COR-L47 (cell line): ENCODE measurements around the gene TMEM169.
"Not testable (repeated sequence)": the region's sequence is repeated elsewhere in the genome, so short reads cannot be mapped to it uniquely, and the experiment has no call there.

Experiments
- DNase-seq: peaks from one replicate; lab custom pipeline; 2025; lab: John Stamatoyannopoulos, UW

The TMEM169 gene

DNA sequence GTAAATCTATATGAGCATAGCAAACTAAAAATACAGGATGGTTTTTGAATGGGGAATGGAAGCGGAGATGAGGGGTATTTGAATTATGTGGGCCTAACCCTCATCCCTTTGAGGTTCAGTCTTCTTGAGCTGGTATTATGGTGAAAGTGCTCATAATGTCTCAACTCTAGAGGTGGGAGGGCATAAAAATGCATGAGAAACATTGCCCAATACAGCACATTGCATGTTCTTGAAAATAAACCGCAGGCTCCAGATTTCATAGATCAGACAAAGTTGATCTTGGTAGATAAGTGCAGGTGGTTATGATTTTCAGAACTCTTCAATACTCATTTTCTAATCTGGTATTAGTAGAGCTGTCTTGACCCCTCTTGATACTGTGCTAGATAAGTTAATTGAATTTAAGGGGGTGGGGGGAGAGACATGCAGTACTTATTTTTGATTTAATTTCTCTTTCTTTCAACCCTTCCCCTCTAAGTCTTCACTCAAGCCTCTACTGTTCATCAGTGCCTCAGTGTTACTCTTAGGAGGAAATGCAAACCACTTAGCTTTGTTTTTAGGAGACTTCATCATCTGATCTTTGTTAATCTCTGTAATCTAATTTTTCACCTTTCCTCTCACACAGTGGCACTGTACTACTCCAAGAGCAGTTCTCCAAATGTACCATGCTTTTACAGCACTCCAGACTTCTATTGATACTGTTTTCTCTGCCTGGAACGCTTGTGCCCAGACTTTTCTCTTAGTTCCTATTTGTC, 49.6 kb downstream of the TMEM169 start:
- DNase-seq = no peak

DNA sequence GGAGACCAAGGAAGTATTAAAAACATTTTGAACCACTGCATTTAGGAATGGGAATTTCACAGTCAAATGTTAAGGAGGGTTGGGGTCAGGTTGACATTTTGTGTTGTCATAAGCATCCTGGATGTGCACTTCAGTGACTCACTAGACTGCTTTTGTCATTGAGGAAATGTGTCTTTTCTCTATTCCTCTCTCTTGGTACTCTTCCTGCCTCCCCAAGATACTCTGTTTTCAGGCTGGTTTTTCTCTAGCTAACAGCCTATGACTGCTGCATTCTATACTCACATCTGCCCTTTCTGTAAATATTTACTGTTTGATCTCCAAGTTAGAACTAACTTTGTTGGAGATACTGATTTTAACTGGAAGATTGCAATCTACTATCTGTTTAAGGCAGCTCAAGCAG, 50.9 kb downstream of the TMEM169 start:
- DNase-seq = no peak

DNA sequence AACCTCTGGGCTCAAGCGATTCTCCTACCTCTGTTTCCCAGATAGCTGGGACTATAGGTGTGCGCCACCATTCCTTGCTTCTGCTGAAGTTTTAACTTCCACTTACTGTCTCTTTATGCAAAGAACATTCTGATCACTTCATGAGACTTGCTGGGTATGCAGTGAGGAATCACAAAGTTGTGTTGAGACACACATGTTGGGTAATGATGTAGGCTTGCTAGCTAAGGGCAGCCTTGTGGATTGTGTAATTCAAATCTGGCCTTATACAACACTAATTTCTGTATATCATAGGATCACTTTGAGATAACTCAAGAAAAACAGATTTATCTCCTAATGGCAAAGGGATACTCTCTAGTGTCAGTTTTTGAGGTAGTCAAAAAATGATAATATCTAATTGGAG, 51.7 kb downstream of the TMEM169 start:
- DNase-seq = no peak

DNA sequence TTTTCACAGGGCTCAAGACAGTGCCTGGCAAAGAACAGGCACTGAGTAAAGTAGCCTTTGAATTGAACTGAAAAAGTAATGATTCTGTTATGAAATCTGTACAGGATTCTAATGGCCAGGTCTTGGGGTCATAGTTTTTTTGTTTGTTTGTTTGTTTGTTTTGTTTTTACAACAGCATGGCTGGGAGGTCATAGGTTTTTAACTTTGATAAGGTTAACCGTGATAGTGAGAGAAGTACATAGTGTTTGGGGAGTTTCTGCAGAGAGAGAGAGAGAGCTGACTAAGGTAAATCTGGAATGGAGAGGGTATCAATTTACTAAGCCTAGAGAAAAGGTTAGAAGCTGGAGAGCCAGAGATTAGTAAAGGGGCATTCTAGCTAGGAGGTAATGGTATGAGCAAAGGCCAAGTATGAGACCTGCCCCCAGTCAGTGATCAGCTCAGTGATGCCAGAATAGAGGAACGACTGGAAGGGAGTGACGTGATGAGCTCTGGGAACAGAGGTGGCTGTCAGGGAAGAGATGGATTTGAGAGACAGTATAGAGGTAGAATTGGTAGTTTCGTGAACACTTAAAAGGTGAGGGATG, 53.3 kb downstream of the TMEM169 start:
- no peak for DNase-seq

DNA sequence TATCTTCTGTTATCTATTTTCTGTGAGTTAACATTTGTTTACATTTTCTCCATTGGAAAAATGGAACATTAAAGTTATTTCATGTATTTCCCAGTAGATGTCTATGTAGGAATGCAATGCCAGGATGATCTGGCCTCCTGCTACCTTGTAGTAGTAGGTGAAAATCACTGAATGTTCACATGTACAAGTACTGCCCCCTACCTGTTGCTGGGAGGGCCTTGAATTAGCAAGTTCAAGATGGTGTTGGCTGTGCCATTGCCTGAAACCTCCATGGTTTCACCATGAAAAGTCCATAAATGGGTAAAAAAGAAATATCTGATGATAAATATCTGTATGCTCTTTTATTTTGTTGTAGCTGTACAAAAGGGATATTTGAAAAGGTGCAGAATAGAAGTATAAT, 58.2 kb downstream of the TMEM169 start:
- DNase-seq = peak; percentile 25

DNA sequence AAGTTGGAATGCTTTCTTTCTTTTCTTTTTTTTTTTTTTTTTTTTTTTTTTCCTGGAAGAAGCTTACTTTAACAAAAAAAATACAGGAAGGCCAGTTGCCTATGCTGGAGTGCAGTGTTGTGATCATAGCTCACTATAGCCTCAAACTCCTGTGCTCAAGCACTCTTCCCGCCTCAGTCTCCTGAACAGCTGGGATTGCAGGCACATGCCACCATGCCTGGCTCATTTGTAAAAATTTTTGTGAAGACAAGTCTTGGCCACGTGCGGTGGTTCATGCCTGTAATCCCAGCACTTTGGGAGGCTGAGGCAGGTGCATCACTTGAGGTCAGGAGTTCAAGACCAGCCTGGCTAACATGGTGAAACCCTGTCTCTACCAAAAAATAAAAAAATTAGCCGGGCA, 59.8 kb downstream of the TMEM169 start:
- not testable (repeated sequence) for DNase-seq

DNA sequence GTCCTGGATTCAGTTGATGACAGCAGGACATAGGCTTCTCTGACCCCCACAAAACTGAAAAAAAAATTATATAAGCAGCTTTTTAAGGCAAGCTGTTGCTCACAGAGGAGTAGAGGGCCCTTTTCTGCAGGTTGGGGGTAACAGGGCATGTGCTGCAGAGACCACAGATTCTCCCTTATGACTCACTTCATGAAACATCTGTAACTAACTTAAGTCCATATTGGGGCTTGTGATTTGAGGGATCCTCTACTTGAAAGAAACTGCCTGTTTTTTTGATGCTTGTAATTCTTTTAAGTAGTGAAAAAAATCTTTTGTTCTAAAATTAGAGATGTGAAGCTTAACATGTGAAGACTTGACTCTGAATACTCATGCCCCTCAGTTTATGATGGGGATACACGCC, 60.8 kb downstream of the TMEM169 start:
- no peak for DNase-seq

DNA sequence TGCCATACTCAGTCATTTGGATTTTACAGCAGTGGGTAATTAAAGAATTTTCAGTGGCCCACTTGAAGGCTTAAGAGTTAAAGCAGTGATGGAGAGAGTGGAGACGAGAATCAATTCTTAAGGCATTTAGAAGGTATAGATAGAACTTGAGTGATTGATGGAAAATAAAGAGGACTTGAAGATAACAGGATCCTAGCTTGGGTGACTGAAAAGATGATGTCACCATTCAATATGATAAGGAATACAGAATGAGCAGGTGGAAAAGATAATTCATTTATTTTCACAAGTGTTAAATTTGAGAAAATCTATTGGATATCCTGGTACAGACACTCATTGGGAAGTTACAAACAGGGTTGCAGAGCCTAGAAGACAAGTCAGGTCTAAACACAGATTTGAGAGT, 62.7 kb downstream of the TMEM169 start:
- DNase-seq = no peak

DNA sequence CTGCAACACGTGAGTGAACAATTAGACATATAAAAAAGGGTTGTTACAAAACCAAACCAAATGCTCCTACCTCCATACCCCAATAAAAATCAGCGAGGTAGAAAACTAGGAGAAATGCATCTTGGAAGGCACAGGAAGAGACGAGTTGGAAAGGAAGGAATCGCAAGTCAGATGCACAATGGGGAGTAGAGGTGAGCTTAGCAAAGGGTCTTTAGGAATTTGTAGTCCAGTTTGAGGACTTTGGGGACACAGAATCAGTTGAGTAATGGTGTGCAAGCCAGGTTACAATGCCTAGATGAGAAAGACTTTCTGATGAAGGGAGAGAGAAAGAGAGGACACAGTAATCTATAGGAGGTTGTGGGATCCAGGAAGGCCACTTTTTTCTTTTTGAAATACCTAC, 63.1 kb downstream of the TMEM169 start:
- DNase-seq = no peak

DNA sequence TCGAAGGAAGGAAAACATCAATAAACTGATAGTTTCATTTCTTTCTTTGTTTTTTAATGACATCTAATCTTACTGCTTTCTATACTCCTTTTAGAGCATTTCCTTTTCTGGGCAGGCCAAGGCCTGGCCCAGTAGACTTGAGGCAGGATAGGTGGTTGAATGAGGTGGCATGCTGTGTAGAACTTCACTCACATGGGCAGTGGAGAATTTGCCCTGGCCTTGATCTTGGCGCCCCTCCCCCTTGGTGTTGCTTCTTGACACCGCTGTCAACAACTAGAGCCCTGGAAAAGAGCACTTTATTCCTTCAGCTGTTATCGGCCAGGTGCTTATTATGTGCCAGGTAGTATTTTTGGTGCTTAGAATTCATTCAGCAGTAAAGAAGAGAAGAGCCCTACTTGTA, 64.9 kb downstream of the TMEM169 start:
- no peak for DNase-seq

DNA sequence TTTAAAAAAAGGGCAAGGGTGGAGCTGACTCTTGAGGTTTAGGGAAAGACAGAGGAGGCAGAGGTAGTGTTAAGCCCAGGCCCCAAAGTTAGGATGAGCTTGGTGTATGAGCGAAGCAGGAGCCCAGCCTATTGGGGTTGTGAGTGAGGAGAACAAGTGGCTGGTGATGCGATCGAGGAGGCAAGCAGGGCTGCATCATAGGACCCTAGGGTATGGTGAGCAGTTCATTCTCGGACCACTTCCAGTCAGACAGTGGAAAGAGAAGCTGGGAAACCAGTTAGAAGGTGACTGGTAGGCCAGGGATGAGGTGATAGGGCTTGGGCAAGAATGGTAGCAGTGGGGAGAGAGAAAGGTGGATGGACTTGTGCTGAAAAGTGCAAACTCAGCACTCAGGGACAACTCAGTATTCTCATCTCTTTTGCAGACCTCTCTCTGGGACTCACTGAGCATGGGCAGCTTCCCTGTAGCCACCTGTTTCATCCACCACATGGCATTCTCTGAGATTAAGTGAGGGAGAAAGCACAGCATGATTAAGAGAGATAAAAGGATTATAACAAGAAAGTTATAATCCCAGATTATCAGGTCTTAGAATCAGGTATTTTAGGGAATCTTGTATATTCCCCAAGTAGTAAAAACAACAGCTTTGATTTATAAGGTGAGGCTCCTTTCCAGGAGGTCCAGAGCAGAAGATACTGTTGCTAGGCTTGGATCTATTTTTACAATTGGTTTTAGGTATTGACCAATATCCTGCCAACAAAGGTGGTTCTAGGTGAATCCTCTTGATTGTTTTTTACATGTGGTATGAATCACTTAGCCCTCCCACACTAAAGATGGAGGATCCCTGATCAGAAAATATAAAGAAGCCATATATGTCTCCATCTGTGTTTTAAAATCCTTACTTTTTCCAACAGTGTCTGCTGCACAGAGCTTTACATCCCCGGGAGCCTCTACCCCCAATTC, 65.7 kb downstream of the TMEM169 start:
- DNase-seq = no peak

DNA sequence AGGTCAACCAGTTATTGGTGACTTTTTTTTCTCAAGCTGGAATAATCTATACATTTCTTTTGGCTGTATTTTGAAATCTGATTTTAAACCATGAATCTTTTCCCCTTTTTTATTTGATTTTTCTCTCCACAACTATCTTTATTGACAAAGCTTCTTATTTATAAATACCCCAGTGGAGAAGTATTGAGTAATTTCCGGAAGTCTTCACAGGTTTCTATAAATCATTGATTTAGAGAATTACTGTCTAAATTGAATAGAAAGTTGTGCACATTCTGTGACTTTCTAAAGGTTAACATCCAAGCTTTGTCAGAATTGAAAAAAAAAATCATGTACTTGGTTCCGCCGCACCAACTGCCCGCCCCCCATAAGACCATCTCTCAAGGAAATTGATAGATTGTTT, 67.3 kb downstream of the TMEM169 start:
- DNase-seq = no peak

DNA sequence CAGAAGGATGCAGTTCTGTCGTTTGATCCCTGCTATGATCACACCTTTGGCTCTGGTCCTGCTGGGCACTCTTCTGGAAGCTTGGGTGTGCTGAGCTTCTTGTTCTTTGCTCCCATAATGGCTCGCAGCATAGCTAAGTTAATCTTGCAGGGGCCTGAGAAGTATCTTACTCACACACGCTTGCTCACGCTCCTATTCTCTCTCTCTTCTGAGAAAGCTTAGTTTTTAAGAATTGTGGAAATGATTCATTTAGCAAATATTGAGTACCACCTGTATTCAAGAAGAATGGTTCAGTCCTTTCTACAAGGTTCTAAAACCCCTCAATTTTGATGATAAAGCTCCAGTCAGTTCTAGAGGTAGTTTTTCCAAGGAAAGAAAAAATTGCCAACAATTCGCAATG, 68.0 kb downstream of the TMEM169 start:
- no peak for DNase-seq

DNA sequence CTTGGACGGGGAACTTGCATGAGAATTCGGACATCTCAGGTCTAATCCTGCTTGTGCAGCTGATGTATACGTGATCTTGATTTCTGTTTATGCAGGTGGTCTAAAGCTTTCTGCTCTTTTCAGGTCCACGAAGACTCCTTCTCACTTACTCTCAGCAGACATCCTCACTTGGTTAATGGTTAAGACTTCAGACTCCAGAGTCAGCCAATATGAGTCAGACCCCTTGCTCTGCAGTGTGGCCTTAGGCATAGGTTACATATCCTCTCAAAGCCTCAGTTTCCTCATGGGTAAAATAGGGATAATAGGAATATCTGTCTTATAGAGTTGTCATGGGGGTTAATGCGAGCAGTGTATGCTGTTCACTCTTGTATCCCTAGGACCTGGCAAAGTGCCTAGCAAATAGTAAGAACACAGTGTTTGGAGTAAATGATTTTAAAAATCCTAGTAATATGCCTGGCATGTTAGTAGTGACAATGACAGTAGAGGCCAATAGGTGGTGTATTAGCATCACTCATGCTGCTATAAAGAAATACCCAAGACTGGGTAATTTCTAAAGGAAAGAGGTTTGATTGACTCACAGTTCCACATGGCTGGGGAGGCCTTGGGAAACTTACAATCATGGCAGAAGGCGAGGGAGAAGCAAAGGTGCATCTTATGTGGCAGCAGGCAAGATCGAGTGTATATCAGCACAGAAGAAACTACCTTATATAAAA, 69.8 kb downstream of the TMEM169 start:
- DNase-seq = no peak
